IMR-90 (cell line): ENCODE results near the gene CASTOR1. TPM values are rescaled to one million over a fixed set of nuclear protein-coding genes. Genes with fewer than 3 reads are reported as not detected.

Experiments used
- ATAC-seq: fragments of 200-7000 bp; cut with Tn5 transposase; 2 replicates; pipeline ENCODE4 v1.9.1; 2020; ENCODE audit warnings: low read depth, mild to moderate bottlenecking, moderate library complexity
- BruUV-seq: library from RNA; stranded (reverse); fragments of 400-500 nt; replicated peaks from 2 replicates; lab custom pipeline; 2021; lab: Mats Ljungman, UMichigan
- CTCF ChIA-PET: fragments of 300-600 bp; formaldehyde crosslinking; extraction: SDS; loops from one replicate; lab custom pipeline; 2021; ENCODE audit warnings: antibody characterized with exemption; lab: Yijun Ruan, JAX
- POLR2A ChIA-PET: fragments of 300-600 bp; sonication (Branson Sonifier 250); formaldehyde crosslinking; loops from one replicate; lab custom pipeline; 2022; ENCODE audit warnings: antibody characterized with exemption; ENCODE audit not compliant: unreplicated experiment; lab: Charles Lee
- DNase-seq: peaks from one replicate; pipeline ENCODE4 v3.0.0; 2013
- H2AFZ ChIP-seq: replicated peaks from 2 replicates; pipeline ENCODE3; 2013; ENCODE audit warnings: low read length, mild to moderate bottlenecking; ENCODE audit not compliant: poor library complexity
- H2AK5ac ChIP-seq: 2 replicates; pipeline ENCODE4 v1.6.1; 2013; ENCODE audit warnings: low read depth, low read length, inconsistent platforms
- H2AK9ac ChIP-seq: replicated peaks from 2 replicates; pipeline ENCODE3; 2013; ENCODE audit warnings: mild to moderate bottlenecking, low read depth, low read length, moderate library complexity; ENCODE audit not compliant: poor library complexity
- H2BK120ac ChIP-seq: 2 replicates; pipeline ENCODE4 v1.6.1; 2013; ENCODE audit warnings: low read depth, low read length, inconsistent platforms
- H2BK15ac ChIP-seq: 3 replicates; pipeline ENCODE4 v1.6.1; 2013; ENCODE audit warnings: low read depth, low read length, inconsistent platforms
- H2BK20ac ChIP-seq: 2 replicates; pipeline ENCODE4 v1.6.1; 2013; ENCODE audit warnings: low read depth, mild to moderate bottlenecking, inconsistent platforms, low read length, moderate library complexity
- H2BK5ac ChIP-seq: 2 replicates; pipeline ENCODE4 v1.6.1; 2013; ENCODE audit warnings: mild to moderate bottlenecking, low read depth, low read length, inconsistent platforms; ENCODE audit not compliant: poor library complexity, severe bottlenecking
- H3K14ac ChIP-seq: replicated peaks from 2 replicates; pipeline ENCODE4 v1.6.1; 2013; ENCODE audit warnings: low read depth, low read length, inconsistent platforms
- H3K18ac ChIP-seq: 2 replicates; pipeline ENCODE4 v1.6.1; 2013; ENCODE audit warnings: low read depth, low read length, control low read depth
- H3K23ac ChIP-seq: 2 replicates; pipeline ENCODE4 v1.6.1; 2013; ENCODE audit warnings: low read depth, low read length, inconsistent platforms
- H3K27ac ChIP-seq: 2 replicates; pipeline ENCODE4 v1.5.1; 2013; ENCODE audit warnings: mild to moderate bottlenecking, control low read depth, low read length; ENCODE audit not compliant: insufficient read depth
- H3K27me3 ChIP-seq: 2 replicates; pipeline ENCODE4 v1.6.1; 2013; ENCODE audit warnings: low read length; ENCODE audit not compliant: control insufficient read depth, insufficient read depth
- H3K36me3 ChIP-seq: 2 replicates; pipeline ENCODE4 v1.6.1; 2013; ENCODE audit warnings: low read length, mixed read lengths; ENCODE audit not compliant: control insufficient read depth, insufficient read depth
- H3K4ac ChIP-seq: 2 replicates; pipeline ENCODE4 v1.6.1; 2013; ENCODE audit warnings: low read depth, low read length, inconsistent platforms
- H3K4me1 ChIP-seq: 2 replicates; pipeline ENCODE4 v1.6.1; 2013; ENCODE audit warnings: low read length, mixed read lengths; ENCODE audit not compliant: control insufficient read depth, insufficient read depth
- H3K4me2 ChIP-seq: 2 replicates; pipeline ENCODE4 v1.6.1; 2013; ENCODE audit warnings: low read depth, mild to moderate bottlenecking, control low read depth, low read length, moderate library complexity
- H3K4me3 ChIP-seq: 2 replicates; pipeline ENCODE4 v1.5.1; 2013; ENCODE audit warnings: low read depth, mild to moderate bottlenecking, control low read depth, low read length, moderate library complexity; ENCODE audit not compliant: insufficient read depth
- H3K56ac ChIP-seq: 2 replicates; pipeline ENCODE4 v1.6.1; 2013; ENCODE audit warnings: low read length, inconsistent platforms; ENCODE audit not compliant: insufficient read depth; ENCODE audit errors: extremely low read depth
- H3K79me1 ChIP-seq, 2 experiments: 2 replicates each; pipeline ENCODE4 v1.6.1; 2013; ENCODE audit warnings: low read length in 2 of 2, inconsistent platforms in 1 of 2, low read depth in 1 of 2
- H3K9ac ChIP-seq: 2 replicates; pipeline ENCODE4 v1.6.1; 2013; ENCODE audit warnings: low read depth, low read length, control low read depth
- H3K9me1 ChIP-seq: 2 replicates; pipeline ENCODE4 v1.6.1; 2013; ENCODE audit warnings: low read length, inconsistent platforms; ENCODE audit not compliant: insufficient read depth
- H3K9me3 ChIP-seq: 2 replicates; pipeline ENCODE4 v1.6.1; 2013; ENCODE audit warnings: low read length; ENCODE audit not compliant: control insufficient read depth, insufficient read depth
- H4K20me1 ChIP-seq: 2 replicates; pipeline ENCODE4 v1.6.1; 2013; ENCODE audit warnings: low read length, inconsistent platforms; ENCODE audit not compliant: insufficient read depth
- H4K5ac ChIP-seq: 2 replicates; pipeline ENCODE4 v1.6.1; 2013; ENCODE audit warnings: mild to moderate bottlenecking, low read depth, low read length, control low read depth
- H4K8ac ChIP-seq, 2 experiments: 2 replicates each; pipeline ENCODE4 v1.6.1; 2013; ENCODE audit warnings: low read depth in 2 of 2, low read length in 2 of 2, control low read depth in 1 of 2, inconsistent platforms in 1 of 2
- H4K91ac ChIP-seq: 2 replicates; pipeline ENCODE4 v1.6.1; 2013; ENCODE audit warnings: low read depth, low read length, inconsistent platforms; ENCODE audit not compliant: insufficient read depth
- BHLHE40 ChIP-seq: fragments of 150-350 bp; IDR thresholded peaks from 2 replicates; pipeline ENCODE4 v1.6.1; 2016; ENCODE audit warnings: mild to moderate bottlenecking, low read depth, low read length
- CEBPB ChIP-seq: IDR thresholded peaks from 2 replicates; pipeline ENCODE4 v1.6.1; 2012; ENCODE audit warnings: low read depth, low read length, improper control_type of control experiment
- CHD1 ChIP-seq: IDR thresholded peaks from 2 replicates; pipeline ENCODE4 v1.6.1; 2012; ENCODE audit warnings: low read depth, low read length, improper control_type of control experiment
- NFE2L2 ChIP-seq: fragments of 150-350 bp; IDR thresholded peaks from 2 replicates; pipeline ENCODE4 v1.6.1; 2016; ENCODE audit warnings: low read depth, mild to moderate bottlenecking, low read length
- POLR2A ChIP-seq: IDR thresholded peaks from 2 replicates; pipeline ENCODE4 v1.6.1; 2012; ENCODE audit warnings: mild to moderate bottlenecking, low read depth, low read length
- RCOR1 ChIP-seq: IDR thresholded peaks from 2 replicates; pipeline ENCODE4 v1.6.1; 2012; ENCODE audit warnings: mild to moderate bottlenecking, low read length, improper control_type of control experiment; ENCODE audit not compliant: insufficient replicate concordance
- SMC3 ChIP-seq: fragments of 150-350 bp; IDR thresholded peaks from 2 replicates; pipeline ENCODE4 v1.6.1; 2016; ENCODE audit warnings: low read depth, mild to moderate bottlenecking, antibody characterized with exemption, low read length, moderate library complexity
- WGBS, 2 experiments: methylation state at CpG; one replicate each; pipeline versions ENCODE4 v1.1.5 to v1.1.7; 2013; ENCODE audit warnings: missing lambda C conversion rate in 2 of 2; ENCODE audit not compliant: insufficient read length in 1 of 2; ENCODE audit errors: extremely low coverage in 2 of 2; 5-methylcytosine and 5-hydroxymethylcytosine counted together
- dilution Hi-C: fragments of 300-500 bp; cut with HindIII; formaldehyde crosslinking; loops from one replicate; pipeline ENCODE4 v1.14.3; 2018; ENCODE audit warnings: low sequenced_read_pairs; ENCODE audit not compliant: unreplicated experiment
- in situ Hi-C: fragments of 300-500 bp; cut with MboI; formaldehyde crosslinking; loops from 3 replicates; pipeline ENCODE4 v1.14.3; 2019; ENCODE audit warnings: low sequenced_read_pairs, inconsistent platforms, mixed read lengths
- intact Hi-C: fragments of 100-400 bp; cut with micrococcal nuclease; formaldehyde crosslinking; loops from 2 replicates; pipeline ENCODE4 v1.10.0; 2022
- polyA plus RNA-seq, 3 experiments: library from polyadenylated mRNA; depleted of rRNA; stranded (reverse); fragments of >200 nt; gene quantifications; 2 replicates each; pipeline ENCODE4 v1.2.3, GENCODE V29; 2012; ENCODE audit warnings: low replicate concordance in 1 of 3
- total RNA-seq: library from RNA; depleted of rRNA; stranded (reverse); fragments of >200 nt; gene quantifications from 2 replicates; pipeline ENCODE4 v1.2.3, GENCODE V29; 2012
- TF ChIP-seq, protein P1 (sequence below): fragments of 150-350 bp; IDR thresholded peaks from 2 replicates; pipeline ENCODE4 v1.6.1; 2017; ENCODE audit warnings: mild to moderate bottlenecking, antibody characterized with exemption, low read length, low read depth
- TF ChIP-seq, protein P2 (sequence below): conservative IDR thresholded peaks from 2 replicates; pipeline ENCODE4 v1.5.1; 2012; ENCODE audit warnings: mild to moderate bottlenecking, low read depth, low read length, improper control_type of control experiment

CASTOR1 gene
- total and polyA plus RNA-seq, 2 of the 4 experiments (the other 2 are of a cell fraction) = 10.6 to 23.5 TPM

DNA sequence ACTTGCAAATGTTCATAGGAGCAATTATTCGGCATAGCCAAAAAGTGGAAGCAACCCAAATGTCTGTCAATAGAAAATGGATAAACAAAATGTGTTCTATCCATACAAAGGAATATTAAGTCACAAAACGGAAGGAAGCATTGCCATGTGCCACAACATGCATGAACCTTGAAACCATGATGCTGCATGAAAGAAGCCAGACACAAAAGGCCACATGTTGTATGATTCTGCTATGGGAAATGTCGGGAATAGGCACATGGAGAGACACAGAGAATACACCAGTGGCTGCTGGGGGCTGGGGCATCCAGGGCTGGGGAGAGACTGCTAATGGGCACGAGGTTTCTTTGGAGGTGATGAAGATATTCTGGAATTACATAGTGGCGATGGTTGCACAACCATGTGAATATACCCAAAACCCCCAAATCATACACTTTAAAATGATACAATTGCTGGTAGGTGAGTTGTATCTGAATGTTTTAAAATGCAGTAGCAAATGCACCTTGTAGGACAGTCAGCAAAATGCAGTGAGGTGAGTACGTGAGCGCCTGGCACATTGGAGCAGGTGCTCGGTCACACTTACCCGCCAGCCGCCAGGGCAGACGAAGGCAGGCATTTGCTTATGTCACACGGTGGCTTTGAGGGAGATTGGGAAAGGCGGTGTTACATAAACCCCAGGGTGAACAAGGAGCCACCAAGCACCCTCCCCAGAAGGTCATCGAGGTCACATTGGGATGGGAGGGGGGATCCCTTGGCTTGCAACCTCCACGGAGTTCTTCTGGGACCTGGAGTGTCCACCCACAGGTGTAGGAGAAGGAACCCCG lies 16.3 kb downstream of the CASTOR1 start:
- Histone ChIP-seq H2BK15ac (no peak overlapping the region), H3K9ac (no peak overlapping the region), H3K27me3 (no peaks in the 10 kb centered on the region), H3K4me1 (peaks cover 4% of the 10 kb centered on the region), H2AFZ (no peak overlapping the region), H3K18ac (no peak overlapping the region), H3K36me3 (no peaks in the 10 kb centered on the region), H2AK9ac (no peak overlapping the region), H4K91ac (no peak overlapping the region), H3K23ac (no peak overlapping the region), H2BK5ac (no peak overlapping the region), H3K9me1 (no peaks in the 10 kb centered on the region), H3K79me1 (no peaks in the 10 kb centered on the region), H4K5ac (no peak overlapping the region), H2BK20ac (no peak overlapping the region), H3K9me3 (no peaks in the 10 kb centered on the region), H3K4me2 (no peak overlapping the region), H3K4me3 (no peak overlapping the region), H3K27ac (no peak overlapping the region), H3K14ac (no peak overlapping the region), H3K56ac (no peak overlapping the region), H3K4ac (no peak overlapping the region), H4K8ac (no peak overlapping the region), H4K20me1 (no peaks in the 10 kb centered on the region), H2AK5ac (no peak overlapping the region), H2BK120ac (no peak overlapping the region)
- TF ChIP-seq POLR2A = no peak
- no peak for TF ChIP-seq CHD1
- no peak for TF ChIP-seq CEBPB
- no peak for TF ChIP-seq SMC3
- TF ChIP-seq RCOR1 = no peak
- TF ChIP-seq, protein P1, sequence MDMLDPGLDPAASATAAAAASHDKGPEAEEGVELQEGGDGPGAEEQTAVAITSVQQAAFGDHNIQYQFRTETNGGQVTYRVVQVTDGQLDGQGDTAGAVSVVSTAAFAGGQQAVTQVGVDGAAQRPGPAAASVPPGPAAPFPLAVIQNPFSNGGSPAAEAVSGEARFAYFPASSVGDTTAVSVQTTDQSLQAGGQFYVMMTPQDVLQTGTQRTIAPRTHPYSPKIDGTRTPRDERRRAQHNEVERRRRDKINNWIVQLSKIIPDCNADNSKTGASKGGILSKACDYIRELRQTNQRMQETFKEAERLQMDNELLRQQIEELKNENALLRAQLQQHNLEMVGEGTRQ = no peak
- TF ChIP-seq BHLHE40 = no peak
- TF ChIP-seq, protein P2, sequence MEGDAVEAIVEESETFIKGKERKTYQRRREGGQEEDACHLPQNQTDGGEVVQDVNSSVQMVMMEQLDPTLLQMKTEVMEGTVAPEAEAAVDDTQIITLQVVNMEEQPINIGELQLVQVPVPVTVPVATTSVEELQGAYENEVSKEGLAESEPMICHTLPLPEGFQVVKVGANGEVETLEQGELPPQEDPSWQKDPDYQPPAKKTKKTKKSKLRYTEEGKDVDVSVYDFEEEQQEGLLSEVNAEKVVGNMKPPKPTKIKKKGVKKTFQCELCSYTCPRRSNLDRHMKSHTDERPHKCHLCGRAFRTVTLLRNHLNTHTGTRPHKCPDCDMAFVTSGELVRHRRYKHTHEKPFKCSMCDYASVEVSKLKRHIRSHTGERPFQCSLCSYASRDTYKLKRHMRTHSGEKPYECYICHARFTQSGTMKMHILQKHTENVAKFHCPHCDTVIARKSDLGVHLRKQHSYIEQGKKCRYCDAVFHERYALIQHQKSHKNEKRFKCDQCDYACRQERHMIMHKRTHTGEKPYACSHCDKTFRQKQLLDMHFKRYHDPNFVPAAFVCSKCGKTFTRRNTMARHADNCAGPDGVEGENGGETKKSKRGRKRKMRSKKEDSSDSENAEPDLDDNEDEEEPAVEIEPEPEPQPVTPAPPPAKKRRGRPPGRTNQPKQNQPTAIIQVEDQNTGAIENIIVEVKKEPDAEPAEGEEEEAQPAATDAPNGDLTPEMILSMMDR = no peak
- no peak for TF ChIP-seq NFE2L2
- no peak for DNase-seq
- intact Hi-C loops = no loop called here
- ChIA-PET POLR2A (no interaction called here), CTCF (no interaction called here)
- in situ Hi-C loops = no loop called here
- WGBS, 2 experiments = 96% methylated on average over 6 of the region's 16 CpGs; no CpG with 5 or more reads in 1 of the 2 experiments
- ATAC-seq = no peak
- dilution Hi-C loops = no loop called here
- BruUV-seq = no TSS peak
